B cell (primary cell): Measurements from ENCODE around the gene TANC1. TPM values are rescaled to one million over a fixed set of nuclear protein-coding genes. Genes with fewer than 3 reads are reported as not detected.

ENCODE experiments used
- ATAC-seq: fragments of 200-7000 bp; cut with Tn5 transposase; one replicate; pipeline ENCODE4 v1.10.0; 2021; ENCODE audit warnings: low read depth, mild to moderate bottlenecking, moderate number of reproducible peaks, moderate library complexity
- CTCF ChIA-PET: fragments of 350-600 bp; sonication (Branson Sonifier 250); formaldehyde crosslinking; loops from one replicate; lab custom pipeline; 2021; ENCODE audit warnings: antibody characterized with exemption, inconsistent platforms; lab: Charles Lee
- POLR2A ChIA-PET: fragments of 350-600 bp; sonication (Branson Sonifier 250); formaldehyde crosslinking; loops from one replicate; lab custom pipeline; 2021; ENCODE audit warnings: antibody characterized with exemption; lab: Charles Lee
- DNase-seq: peaks from one replicate; pipeline ENCODE4 v3.0.0; 2013
- H2AFZ ChIP-seq: 2 replicates; pipeline ENCODE4 v1.6.1; 2012; ENCODE audit warnings: mild to moderate bottlenecking, low read depth, low read length; ENCODE audit not compliant: insufficient read depth, poor library complexity, severe bottlenecking
- H3K27ac ChIP-seq, 2 donors: 1 replicate in 1 of 2; 2 replicates in 1 of 2; pipeline ENCODE4 v1.5.1; 2012 to 2013; ENCODE audit warnings: low read length in 2 of 2, mild to moderate bottlenecking in 2 of 2, moderate library complexity in 1 of 2
- H3K27me3 ChIP-seq, 4 experiments: fragments of 200-600 bp in 1 of 4; sonication (generic) in 1 of 4; replicated peaks in 1 of 4; 1 replicate in 2 of 4; 2 replicates in 2 of 4; pipeline versions ENCODE4 v1.6.1 to v1.7.0; 2013 to 2016; ENCODE audit warnings: low read length in 3 of 4, mild to moderate bottlenecking in 2 of 4, mixed read lengths in 1 of 4, moderate library complexity in 1 of 4; ENCODE audit not compliant: insufficient read depth in 4 of 4, control insufficient read depth in 3 of 4; ENCODE audit errors: control extremely low read depth in 1 of 4
- H3K36me3 ChIP-seq, 2 experiments: replicated peaks in 1 of 2; 1 replicate in 1 of 2; 2 replicates in 1 of 2; pipeline versions ENCODE4 v1.6.1 to v1.7.1; 2013; ENCODE audit warnings: low read length in 1 of 2; ENCODE audit not compliant: insufficient read depth in 2 of 2, control insufficient read depth in 1 of 2; ENCODE audit errors: control extremely low read depth in 1 of 2, extremely low read depth in 1 of 2
- H3K4me1 ChIP-seq, 2 donors: fragments of 200-600 bp in 1 of 2; sonication (generic) in 1 of 2; 1 replicate in 1 of 2; 2 replicates in 1 of 2; pipeline versions ENCODE4 v1.5.1 to v1.6.1; 2013 to 2017; ENCODE audit warnings: low read length in 2 of 2; ENCODE audit not compliant: control insufficient read depth in 2 of 2, insufficient read depth in 2 of 2
- H3K4me2 ChIP-seq: replicated peaks from 2 replicates; pipeline ENCODE3; 2012; ENCODE audit warnings: mild to moderate bottlenecking, low read depth, low read length; ENCODE audit not compliant: poor library complexity, severe bottlenecking
- H3K4me3 ChIP-seq, 5 experiments: fragments of 200-600 bp in 1 of 5; sonication (generic) in 1 of 5; 1 replicate in 3 of 5; 2 replicates in 2 of 5; pipeline versions ENCODE4 v1.5.1 to v1.7.0; 2011 to 2016; ENCODE audit warnings: low read length in 4 of 5, mild to moderate bottlenecking in 4 of 5, low read depth in 2 of 5, control low read depth in 1 of 5, moderate library complexity in 1 of 5; ENCODE audit not compliant: insufficient read depth in 1 of 5; ENCODE audit errors: control extremely low read depth in 1 of 5, extremely low read depth in 1 of 5
- H3K79me2 ChIP-seq: fragments of 200-600 bp; sonication (generic); one replicate; pipeline ENCODE4 v1.6.0; 2016; ENCODE audit warnings: low read length; ENCODE audit not compliant: control insufficient read depth, insufficient read depth
- H3K9ac ChIP-seq: fragments of 200-600 bp; sonication (generic); 2 replicates; pipeline ENCODE4 v1.6.1; 2017; ENCODE audit warnings: mild to moderate bottlenecking, low read length, moderate library complexity
- H3K9me3 ChIP-seq, 3 donors: one replicate each; pipeline versions ENCODE4 v1.6.1 to v1.7.1; 2013; ENCODE audit warnings: low read length in 2 of 3; ENCODE audit not compliant: control insufficient read depth in 2 of 3, insufficient read depth in 1 of 3; ENCODE audit errors: control extremely low read depth in 1 of 3
- H4K20me1 ChIP-seq: 2 replicates; pipeline ENCODE4 v1.6.0; 2012; ENCODE audit warnings: mild to moderate bottlenecking, low read length; ENCODE audit not compliant: insufficient read depth, control insufficient read depth, poor library complexity, severe bottlenecking
- H3K27ac Mint-ChIP-seq: one replicate; pipeline ENCODE4 v1.8.0; 2021; ENCODE audit warnings: mixed read lengths
- H3K27me3 Mint-ChIP-seq: one replicate; pipeline ENCODE4 v1.8.0; 2021; ENCODE audit warnings: mixed read lengths
- H3K4me1 Mint-ChIP-seq: one replicate; pipeline ENCODE4 v1.8.0; 2021; ENCODE audit warnings: mixed read lengths
- H3K4me3 Mint-ChIP-seq: one replicate; pipeline ENCODE4 v1.8.0; 2021; ENCODE audit warnings: mixed read lengths
- H3K9me3 Mint-ChIP-seq: one replicate; pipeline ENCODE4 v1.8.0; 2022; ENCODE audit warnings: mixed read lengths; ENCODE audit not compliant: insufficient read depth
- CTCF ChIP-seq: fragments of 200-600 bp; IDR thresholded peaks from one replicate; pipeline ENCODE4 v1.8.0; 2022; ENCODE audit warnings: antibody characterized with exemption, mild to moderate bottlenecking
- EZH2 ChIP-seq: IDR thresholded peaks from 2 replicates; pipeline ENCODE4 v1.6.1; 2012; ENCODE audit warnings: borderline replicate concordance, low read depth, mild to moderate bottlenecking, moderate library complexity, low read length; ENCODE audit not compliant: insufficient read depth, poor library complexity, severe bottlenecking
- WGBS: methylation state at CpG from one replicate; pipeline ENCODE4 v1.1.5; 2013; ENCODE audit warnings: missing lambda C conversion rate; ENCODE audit not compliant: insufficient coverage; 5-methylcytosine and 5-hydroxymethylcytosine counted together
- intact Hi-C: fragments of 100-400 bp; cut with micrococcal nuclease; formaldehyde crosslinking; loops from one replicate; pipeline ENCODE4 v1.10.0; 2022
- polyA plus RNA-seq: library from polyadenylated mRNA; depleted of rRNA; stranded (reverse); fragments of >200 nt; gene quantifications from 2 replicates; pipeline ENCODE4 v1.2.3, GENCODE V29; 2012
- total RNA-seq, 2 donors: library from RNA; stranded (reverse); fragments of 120-200 nt in 1 of 2; gene quantifications; 1 replicate in 1 of 2; 2 replicates in 1 of 2; pipeline versions ENCODE4 v1.2.3 to v1.2.4, GENCODE V29; 2013 to 2022

Gene TANC1
- total and polyA plus RNA-seq, 2 donors (not counting 1 experiment from before 2014, with no cell fraction given): 0.13 TPM; not detected in 1

- Histone ChIP-seq H3K4me2 (no peak overlapping the region), H3K9ac (no peak overlapping the region), H3K27me3 (peaks cover 0 to 8% (median 0%) of the 10 kb centered on the region in 4 experiments), H3K36me3 (no peaks in the 10 kb centered on the region), H2AFZ (no peak overlapping the region), H3K79me2 (no peaks in the 10 kb centered on the region), H3K4me3 (no peak overlapping the region), H3K27ac (no peak overlapping the region), H3K4me1 (no peaks in the 10 kb centered on the region), H4K20me1 (no peaks in the 10 kb centered on the region), H3K9me3 (no peaks in the 10 kb centered on the region)
- H3K9me3 Mint-ChIP-seq: no peaks in the 10 kb centered on the region
- ChIA-PET CTCF (no interaction called here), POLR2A (no interaction called here)
- H3K4me1 Mint-ChIP-seq: no peaks in the 10 kb centered on the region
- 67% methylated on average over 1 of the region's 1 CpG for WGBS
- TF ChIP-seq EZH2: no peak
- no peak for TF ChIP-seq CTCF
- no peak for DNase-seq
- H3K4me3 Mint-ChIP-seq: no peak overlapping the region
- ATAC-seq: no peak
- peaks cover 21% of the 10 kb centered on the region for H3K27me3 Mint-ChIP-seq
- no peak overlapping the region for H3K27ac Mint-ChIP-seq
- intact Hi-C loops: no loop called here
Measured at GRCh38 chr2:158979772-158980171, 11.3 kb downstream of the TANC1 start.

- TF ChIP-seq CTCF (no peak), EZH2 (no peak)
- H3K36me3 ChIP-seq: no peaks in the 10 kb centered on the region
- H3K9me3 Mint-ChIP-seq: no peaks in the 10 kb centered on the region
- no peaks in the 10 kb centered on the region for H4K20me1 ChIP-seq
- CTCF ChIA-PET: no interaction called here
- no peak overlapping the region for H3K4me3 ChIP-seq
- peak overlapping the region; percentile 2 for H2AFZ ChIP-seq
- no peak overlapping the region for H3K9ac ChIP-seq
- no peaks in the 10 kb centered on the region for H3K4me1 ChIP-seq
- no peaks in the 10 kb centered on the region for H3K79me2 ChIP-seq
- H3K4me2 ChIP-seq: no peak overlapping the region
- no peak for ATAC-seq
- POLR2A ChIA-PET: no interaction called here
- no peak overlapping the region for H3K27ac Mint-ChIP-seq
- no peak for DNase-seq
- H3K27me3 ChIP-seq: peaks cover 0 to 5% (median 0%) of the 10 kb centered on the region in 4 experiments
- no peak overlapping the region for H3K27ac ChIP-seq
- peaks cover 2% of the 10 kb centered on the region for H3K4me1 Mint-ChIP-seq
- WGBS: 79% methylated on average over 5 of the region's 5 CpGs
- intact Hi-C loops: no loop called here
- H3K4me3 Mint-ChIP-seq: no peak overlapping the region
- peaks cover 14% of the 10 kb centered on the region for H3K27me3 Mint-ChIP-seq
- no peaks in the 10 kb centered on the region for H3K9me3 ChIP-seq
Measured at GRCh38 chr2:158984604-158985135, 16.2 kb downstream of the TANC1 start.
